ENCODE results near the gene SCFD2.
"Not testable (repeated sequence)": the region's sequence is repeated elsewhere in the genome, so short reads cannot be mapped to it uniquely, and the experiment has no call there.

Gene SCFD2

DNA sequence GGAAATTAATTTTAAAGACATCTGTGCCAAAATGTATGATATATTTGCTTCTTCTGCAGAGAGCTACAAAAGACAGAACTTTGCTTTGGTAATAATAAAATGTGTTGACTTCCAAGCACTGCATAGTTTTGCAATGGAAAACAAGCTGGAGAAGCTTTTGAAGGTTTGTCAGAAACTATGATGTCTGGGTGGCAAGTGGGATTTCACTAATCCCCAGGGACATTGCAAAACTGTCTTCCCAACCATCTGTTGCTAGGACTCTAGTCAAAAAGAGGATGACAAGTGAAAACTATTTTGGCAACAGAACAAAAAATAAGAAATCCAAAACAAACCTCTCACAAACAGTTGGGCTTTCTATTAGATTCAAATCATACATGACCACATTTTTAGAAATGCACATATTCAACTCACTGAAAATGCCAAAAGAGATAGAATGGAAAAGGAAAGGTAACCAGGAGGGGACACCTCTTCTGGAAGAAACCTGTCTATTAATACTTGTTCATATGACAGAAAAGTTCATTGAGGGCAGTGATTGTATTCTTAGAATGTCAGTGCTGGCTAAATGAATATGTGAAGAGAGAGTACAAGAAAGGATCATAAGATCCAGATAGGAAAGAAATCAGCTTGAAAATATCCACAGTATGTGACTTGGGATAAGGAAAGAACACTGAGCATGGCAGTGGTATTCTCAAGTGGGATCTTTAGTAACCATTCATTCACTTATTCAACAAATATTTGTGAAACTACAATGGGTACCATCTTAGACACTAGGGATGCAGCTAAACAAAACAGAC, 275.7 kb downstream of the SCFD2 start:
- DNase-seq: no peak

- no peak for DNase-seq
Observed at GRCh38 chr4:53088152-53088551, 277.7 kb downstream of the SCFD2 start.

DNA sequence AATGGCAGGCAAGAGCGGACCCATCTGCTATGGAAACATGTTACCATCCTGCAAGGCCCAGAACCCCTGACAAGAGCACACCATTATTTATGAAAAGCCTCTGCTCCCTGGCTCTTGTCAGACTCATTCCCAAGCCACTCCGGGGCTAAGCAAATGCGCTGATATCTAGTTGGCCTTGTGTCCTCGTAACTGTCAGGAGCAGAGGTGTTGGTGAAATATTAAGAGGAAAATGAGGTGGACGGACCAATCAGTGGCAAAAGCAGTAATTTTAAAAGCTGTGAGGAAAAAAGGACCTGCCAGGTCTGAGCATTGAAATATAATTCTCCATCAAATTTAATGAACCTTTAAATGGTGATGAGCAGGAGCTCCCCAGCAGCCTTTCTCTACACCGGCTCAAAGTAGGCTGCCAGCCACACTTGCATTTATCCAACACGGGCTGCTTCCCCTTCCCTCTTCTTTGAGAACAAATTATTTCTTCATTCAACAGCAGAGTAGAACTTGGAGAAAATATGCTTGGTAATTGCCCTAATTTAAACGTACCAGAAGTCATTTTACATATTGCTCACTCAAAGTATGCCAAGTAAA, 289.4 kb downstream of the SCFD2 start:
- no peak for DNase-seq

DNA sequence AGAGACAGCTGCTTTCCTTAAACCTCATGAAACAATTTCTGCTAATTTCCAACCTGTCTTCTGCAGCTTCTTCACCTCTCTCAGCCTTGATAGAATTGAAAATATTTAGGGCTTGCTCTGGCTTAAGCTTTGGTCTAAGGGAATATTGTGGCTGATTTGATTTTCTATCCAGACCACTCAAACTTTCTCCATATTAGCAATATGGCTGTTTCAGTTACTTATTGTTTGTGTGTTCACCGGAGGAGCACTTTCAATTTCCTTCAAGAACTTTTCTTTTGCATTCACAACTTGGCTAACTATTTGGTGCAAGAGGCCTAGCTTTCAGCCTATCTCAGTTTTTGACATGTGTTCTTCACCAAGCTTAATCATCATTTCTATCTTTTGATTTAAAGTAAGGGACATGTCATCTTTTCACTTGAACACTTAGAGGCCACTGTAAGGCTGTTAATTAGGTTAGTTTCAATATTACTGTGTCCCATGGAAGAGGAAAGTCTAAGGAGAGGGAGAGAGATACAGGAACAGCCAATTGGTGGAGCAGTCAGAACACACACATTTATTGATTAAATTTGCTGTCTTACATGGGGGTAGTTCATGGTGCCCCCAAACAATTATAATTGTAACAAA, 290.6 kb downstream of the SCFD2 start:
- no peak for DNase-seq

GRCh38 chr4:53068755-53069330, 297.0 kb downstream of the SCFD2 start:
- DNase-seq: peak in 1 of 2 experiments; percentile 35

DNA sequence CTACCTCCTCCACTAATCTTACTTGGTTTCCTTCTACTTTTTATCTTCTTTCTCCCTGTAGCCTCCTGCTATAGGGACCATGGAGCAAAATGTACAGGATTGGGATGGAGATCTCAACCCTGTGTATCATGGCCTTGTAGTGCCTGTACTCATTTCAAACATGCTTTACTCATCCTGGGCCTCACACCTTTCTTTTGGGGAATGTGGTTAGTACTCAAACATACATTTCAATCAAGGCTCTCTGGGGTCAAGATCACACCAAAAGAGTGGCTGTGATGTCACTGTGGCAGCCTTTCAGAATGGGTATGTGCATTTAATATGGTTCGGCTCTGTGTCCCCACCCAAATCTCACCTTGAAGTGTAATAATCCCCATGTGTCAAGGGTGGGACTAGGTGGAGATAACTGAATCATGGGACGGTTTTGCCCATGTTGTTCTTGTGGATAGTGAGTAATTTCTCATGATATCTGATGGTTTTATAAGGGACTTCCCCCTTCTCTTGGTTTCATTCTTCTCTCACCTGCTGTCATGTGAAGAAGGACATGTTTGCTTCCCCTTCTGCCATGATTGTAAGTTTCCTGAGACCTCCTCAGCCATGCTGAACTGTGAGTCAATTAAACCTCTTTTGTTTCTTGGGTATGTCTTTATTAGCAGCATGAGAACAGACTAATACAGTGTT, 298.6 kb downstream of the SCFD2 start:
- DNase-seq: no peak

DNA sequence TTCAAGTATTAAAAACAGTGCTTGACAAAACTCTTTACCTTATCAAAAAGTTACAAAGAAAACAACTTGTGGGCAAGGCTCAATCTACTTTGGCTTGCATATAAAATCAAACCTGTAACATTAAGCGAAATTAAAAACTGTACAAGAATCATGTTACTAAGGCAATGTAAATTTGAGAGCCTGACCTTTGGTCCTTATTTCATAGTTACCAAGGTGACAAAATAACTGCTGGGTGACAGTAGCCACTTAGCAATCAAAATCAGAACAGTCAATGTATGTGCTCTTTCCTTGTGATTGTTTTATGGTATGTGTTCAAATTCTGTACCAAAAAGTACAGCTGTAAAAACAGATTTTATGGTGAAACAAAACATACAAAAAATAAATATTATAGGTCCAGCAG, 299.7 kb downstream of the SCFD2 start:
- DNase-seq: no peak

DNA sequence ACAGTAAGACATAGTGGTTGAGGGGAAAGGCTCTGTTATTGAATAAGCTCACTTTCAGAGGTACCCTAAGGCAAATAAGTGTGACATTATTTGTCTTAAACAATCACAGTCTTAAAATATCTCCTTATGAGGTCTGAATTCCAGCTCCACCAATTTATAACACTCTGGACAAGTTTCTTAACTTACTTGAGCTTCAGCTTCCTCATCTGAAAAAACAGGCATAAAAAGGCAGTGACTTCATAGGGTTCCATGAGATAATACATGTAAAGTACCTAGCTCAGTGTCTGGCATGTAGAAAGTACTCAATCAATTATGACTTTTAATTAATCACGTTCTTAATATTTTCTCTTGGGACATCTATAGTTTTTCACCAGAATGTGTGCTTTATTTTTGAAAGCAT, 301.3 kb downstream of the SCFD2 start:
- no peak for DNase-seq

- DNase-seq: no peak
Observed at GRCh38 chr4:53061091-53061850, 304.6 kb downstream of the SCFD2 start.

GRCh38 chr4:53060278-53060677, 305.6 kb downstream of the SCFD2 start:
- no peak for DNase-seq

DNA sequence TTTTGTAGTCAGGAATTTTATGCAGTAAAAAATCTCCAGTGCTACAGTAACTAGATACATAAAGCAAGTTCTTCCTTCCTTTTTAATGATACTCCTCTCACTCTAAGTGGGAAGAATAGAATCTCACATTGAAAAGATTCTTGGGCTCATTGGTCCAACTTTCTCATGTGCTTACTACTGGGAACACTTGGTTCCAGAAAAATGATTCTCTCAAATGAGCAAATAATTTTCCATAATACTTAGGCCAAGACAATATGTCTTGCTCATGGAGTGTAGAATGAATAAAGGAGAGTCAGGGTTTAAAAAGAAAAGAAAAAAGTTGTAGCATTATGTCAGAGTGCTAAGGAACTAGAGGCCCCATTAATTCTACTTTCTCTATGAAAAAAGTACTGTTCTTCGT, 306.0 kb downstream of the SCFD2 start:
- no peak for DNase-seq

DNA sequence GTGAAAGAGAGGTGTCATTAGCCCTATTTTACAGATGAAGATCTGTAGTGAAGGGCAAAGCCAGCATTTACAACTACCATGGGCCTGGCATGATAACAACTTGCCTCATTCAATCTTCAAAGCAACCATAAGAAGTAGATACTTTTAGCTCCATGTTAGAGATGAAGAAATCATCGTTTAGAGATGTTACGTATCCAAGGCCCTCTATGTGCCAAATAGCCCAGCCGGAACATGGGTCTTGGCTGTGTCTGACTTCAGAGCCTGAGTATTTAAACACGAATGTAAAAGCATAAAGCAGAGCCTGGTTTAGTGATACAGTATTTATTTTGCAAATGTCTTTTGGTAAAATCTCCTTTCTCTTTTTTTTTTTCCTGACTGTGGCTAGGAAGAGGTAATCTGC, 306.6 kb downstream of the SCFD2 start:
- DNase-seq: no peak

DNA sequence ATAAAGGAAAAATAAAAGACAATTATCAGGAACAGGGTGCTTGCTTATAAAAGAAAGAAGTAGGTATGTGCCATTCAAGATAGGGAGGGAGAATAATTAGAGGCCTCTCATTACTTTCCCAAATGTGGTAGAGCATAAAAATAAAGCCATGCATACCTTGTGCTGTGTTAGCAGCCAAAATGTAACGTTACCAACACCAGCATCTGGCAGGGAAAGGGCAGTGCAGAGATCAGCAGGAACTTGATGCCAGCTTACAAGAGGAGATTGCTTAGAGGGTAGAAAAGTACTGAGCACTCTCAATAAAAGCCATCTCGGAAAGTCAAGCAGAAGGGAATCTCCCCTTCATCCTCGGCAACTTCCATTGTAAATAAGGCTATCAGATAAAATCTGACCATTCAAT, 308.2 kb downstream of the SCFD2 start:
- no peak for DNase-seq

- DNase-seq: not testable (repeated sequence)
Observed at GRCh38 chr4:53057108-53057507, 308.8 kb downstream of the SCFD2 start.

GRCh38 chr4:53055716-53056403, 310.0 kb downstream of the SCFD2 start:
- no peak for DNase-seq

DNA sequence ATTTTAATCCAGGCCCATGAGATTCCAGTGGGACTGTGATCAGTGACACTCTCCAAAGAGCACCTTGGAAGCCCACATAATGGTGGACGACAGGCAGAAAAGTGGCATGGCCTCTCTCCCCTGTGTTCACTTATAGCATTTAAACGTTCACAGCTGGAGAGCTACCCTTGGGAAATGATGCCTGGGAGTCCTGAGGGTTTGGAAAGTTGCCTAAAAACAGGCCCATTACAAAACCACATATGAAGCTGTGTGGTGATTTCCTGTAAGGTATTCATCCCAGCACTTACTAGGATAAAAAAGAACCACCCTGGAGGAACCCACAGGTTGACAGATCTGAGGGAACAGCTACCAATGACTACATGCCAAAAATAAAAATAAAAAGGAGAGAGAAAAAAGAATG, 310.6 kb downstream of the SCFD2 start:
- DNase-seq: peak; percentile 62 to 89

GRCh38 chr4:53050361-53050774, 315.5 kb downstream of the SCFD2 start:
- DNase-seq: peak in 1 of 2 experiments; percentile 22

DNA sequence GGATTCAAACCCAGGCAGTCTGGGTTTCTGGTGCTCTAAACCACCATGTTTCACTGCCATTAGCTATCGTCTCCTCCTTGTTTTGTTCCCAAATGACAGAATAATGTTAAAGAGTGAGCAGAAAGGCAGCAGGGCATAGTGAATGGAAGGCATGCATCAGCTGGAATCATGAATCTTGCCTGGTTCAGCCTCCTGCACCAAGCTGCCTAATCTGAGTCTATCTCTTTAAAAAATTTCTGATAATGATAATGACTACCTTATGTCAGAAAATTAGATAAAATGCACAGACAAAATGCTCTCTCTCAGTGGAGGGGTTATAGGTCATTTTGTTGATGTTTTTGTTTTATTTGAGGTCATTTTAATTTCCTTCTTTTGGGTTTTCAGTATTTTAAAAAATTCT, 316.3 kb downstream of the SCFD2 start:
- no peak for DNase-seq

- DNase-seq: no peak
Observed at GRCh38 chr4:53044651-53044960, 321.3 kb downstream of the SCFD2 start.

GRCh38 chr4:53043891-53044650, 321.8 kb downstream of the SCFD2 start:
- DNase-seq: no peak

DNA sequence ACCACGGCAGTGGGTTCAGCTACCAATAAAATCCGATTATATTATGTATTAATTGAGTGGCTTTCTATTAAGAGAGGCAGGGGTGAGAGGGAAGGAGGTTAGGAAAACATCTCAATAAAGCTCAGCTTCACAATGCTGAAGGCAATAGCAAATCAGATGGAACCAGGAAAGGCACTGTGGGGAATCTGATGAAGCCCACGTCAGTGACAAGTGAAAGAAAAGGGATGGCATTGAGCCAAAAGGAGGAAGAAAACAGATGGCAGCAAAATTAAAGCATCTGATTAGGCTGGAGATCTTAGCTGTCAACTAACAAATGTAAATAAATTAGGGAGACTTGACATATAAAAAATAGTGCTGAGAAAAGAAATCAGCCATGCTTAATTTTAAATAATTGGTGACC, 322.8 kb downstream of the SCFD2 start:
- DNase-seq: peak; percentile 4 to 7
